ENCODE results near the gene AK9.
"Not testable (repeated sequence)": the region's sequence is repeated elsewhere in the genome, so short reads cannot be mapped to it uniquely, and the experiment has no call there.

DNA sequence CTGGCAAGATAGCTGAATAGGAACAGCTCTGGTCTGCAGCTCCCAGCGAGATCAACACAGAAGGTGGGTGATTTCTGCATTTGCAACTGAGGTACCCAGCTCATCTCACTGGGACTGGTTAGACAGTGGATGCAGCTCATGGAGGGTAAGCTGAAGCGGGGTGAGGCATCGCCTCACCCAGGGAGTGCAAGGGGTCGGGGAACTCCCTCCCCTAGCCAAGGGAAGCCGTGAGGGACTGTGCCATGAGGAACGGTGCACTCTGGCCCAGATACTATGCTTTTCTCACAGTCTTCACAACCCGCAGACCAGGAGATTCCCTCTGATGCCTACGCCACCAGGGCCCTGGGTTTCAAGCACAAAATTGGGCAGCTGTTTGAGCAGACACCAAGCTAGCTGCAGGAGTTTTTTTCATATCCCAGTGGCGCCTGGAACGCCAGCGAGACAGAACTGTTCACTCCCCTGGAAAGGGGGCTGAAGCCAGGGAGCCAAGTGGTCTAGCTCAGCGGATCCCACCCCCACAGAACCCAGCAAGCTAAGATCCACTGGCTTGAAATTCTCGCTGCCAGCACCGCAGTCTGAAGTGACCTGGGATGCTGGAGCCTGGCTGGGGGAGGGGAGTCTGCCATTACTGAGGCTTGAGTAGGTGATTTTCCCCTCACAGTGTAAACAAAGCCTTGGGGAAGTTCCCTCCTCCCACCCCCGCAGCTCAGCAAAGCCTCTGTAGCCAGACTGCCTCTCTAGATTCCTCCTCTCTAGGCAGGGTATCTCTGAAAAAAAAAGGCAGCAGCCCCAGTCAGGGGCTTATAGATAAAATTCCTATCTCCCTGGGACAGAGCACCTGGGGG lies 12.1 kb downstream of the AK9 start:
- TF ChIP-seq, protein P1, sequence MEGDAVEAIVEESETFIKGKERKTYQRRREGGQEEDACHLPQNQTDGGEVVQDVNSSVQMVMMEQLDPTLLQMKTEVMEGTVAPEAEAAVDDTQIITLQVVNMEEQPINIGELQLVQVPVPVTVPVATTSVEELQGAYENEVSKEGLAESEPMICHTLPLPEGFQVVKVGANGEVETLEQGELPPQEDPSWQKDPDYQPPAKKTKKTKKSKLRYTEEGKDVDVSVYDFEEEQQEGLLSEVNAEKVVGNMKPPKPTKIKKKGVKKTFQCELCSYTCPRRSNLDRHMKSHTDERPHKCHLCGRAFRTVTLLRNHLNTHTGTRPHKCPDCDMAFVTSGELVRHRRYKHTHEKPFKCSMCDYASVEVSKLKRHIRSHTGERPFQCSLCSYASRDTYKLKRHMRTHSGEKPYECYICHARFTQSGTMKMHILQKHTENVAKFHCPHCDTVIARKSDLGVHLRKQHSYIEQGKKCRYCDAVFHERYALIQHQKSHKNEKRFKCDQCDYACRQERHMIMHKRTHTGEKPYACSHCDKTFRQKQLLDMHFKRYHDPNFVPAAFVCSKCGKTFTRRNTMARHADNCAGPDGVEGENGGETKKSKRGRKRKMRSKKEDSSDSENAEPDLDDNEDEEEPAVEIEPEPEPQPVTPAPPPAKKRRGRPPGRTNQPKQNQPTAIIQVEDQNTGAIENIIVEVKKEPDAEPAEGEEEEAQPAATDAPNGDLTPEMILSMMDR (conservative IDR thresholded peaks at IDR 0.05; ENCODE audit: low read depth, low read length): not testable (repeated sequence)
- not testable (repeated sequence) for TF ChIP-seq EZH2 (IDR thresholded peaks at IDR 0.05; ENCODE audit: borderline replicate concordance, low read depth, low read length, poor library complexity, severe bottlenecking)

Data from A673 (cell line).